ENCODE data around the gene PET117.
"Not testable (repeated sequence)": the region's sequence is repeated elsewhere in the genome, so short reads cannot be mapped to it uniquely, and the experiment has no call there.

PET117 gene

GRCh38 chr20:18165553-18165952 is 27.9 kb downstream of the PET117 start:
- DNase-seq: no peak

- DNase-seq: no peak
These were observed 28.7 kb downstream of the PET117 start for GRCh38 chr20:18166241-18166881.

GRCh38 chr20:18166950-18167349 is 29.3 kb downstream of the PET117 start:
- no peak for DNase-seq

GRCh38 chr20:18172379-18172778 is 34.7 kb downstream of the PET117 start:
- no peak for DNase-seq

- DNase-seq: no peak
These were observed 37.4 kb downstream of the PET117 start for GRCh38 chr20:18174906-18175683.

GRCh38 chr20:18176318-18176785 is 38.7 kb downstream of the PET117 start:
- DNase-seq: no peak

- not testable (repeated sequence) for DNase-seq
These were observed 42.7 kb downstream of the PET117 start for GRCh38 chr20:18180366-18180765.

- DNase-seq: no peak
These were observed 43.2 kb downstream of the PET117 start for GRCh38 chr20:18180815-18181214.

- no peak for DNase-seq
These were observed 49.4 kb downstream of the PET117 start for GRCh38 chr20:18187020-18187419.

GRCh38 chr20:18188434-18188833 is 50.8 kb downstream of the PET117 start:
- DNase-seq: no peak

- no peak for DNase-seq
These were observed 52.9 kb downstream of the PET117 start for GRCh38 chr20:18190338-18191233.

- DNase-seq: no peak
These were observed 53.6 kb downstream of the PET117 start for GRCh38 chr20:18191306-18191705.
